Activated B cell treated with CpG ODN at 0.5 μM for 24 hours (primary cell): ENCODE data around the gene RNF208. TPM values are rescaled to one million over a fixed set of nuclear protein-coding genes. Genes with fewer than 3 reads are reported as not detected.
A peak's percentile ranks its signal among the peaks of the same experiment; 100 is the strongest.

ENCODE experiments used
- ATAC-seq: fragments of 200-7000 bp; cut with Tn5 transposase; one replicate; pipeline ENCODE4 v1.10.0; 2021; ENCODE audit warnings: low read depth, mild to moderate bottlenecking, moderate library complexity
- CTCF ChIA-PET: fragments of 350-600 bp; sonication (Branson Sonifier 250); formaldehyde crosslinking; loops from one replicate; lab custom pipeline; 2021; ENCODE audit warnings: antibody characterized with exemption; lab: Charles Lee
- POLR2A ChIA-PET: fragments of 350-600 bp; sonication (Branson Sonifier 250); formaldehyde crosslinking; loops from one replicate; lab custom pipeline; 2021; ENCODE audit warnings: antibody characterized with exemption; lab: Charles Lee
- DNase-seq: peaks from one replicate; pipeline ENCODE4 v3.0.0; 2022
- H3K27ac Mint-ChIP-seq: one replicate; pipeline ENCODE4 v1.8.0; 2020; ENCODE audit warnings: mixed read lengths
- H3K27me3 Mint-ChIP-seq: one replicate; pipeline ENCODE4 v1.8.0; 2021; ENCODE audit warnings: mixed read lengths
- H3K36me3 Mint-ChIP-seq: one replicate; pipeline ENCODE4 v1.8.0; 2021; ENCODE audit warnings: low read depth, mixed read lengths
- H3K4me1 Mint-ChIP-seq: one replicate; pipeline ENCODE4 v1.8.0; 2021; ENCODE audit warnings: mixed read lengths
- H3K4me3 Mint-ChIP-seq: one replicate; pipeline ENCODE4 v1.8.0; 2020; ENCODE audit warnings: mild to moderate bottlenecking, mixed read lengths
- H3K9me3 Mint-ChIP-seq: one replicate; pipeline ENCODE4 v1.8.0; 2020; ENCODE audit warnings: mixed read lengths
- intact Hi-C: fragments of 100-400 bp; cut with micrococcal nuclease; formaldehyde crosslinking; loops from one replicate; pipeline ENCODE4 v1.15.1; 2024
- total RNA-seq: library from RNA; stranded (reverse); gene quantifications from 2 replicates; pipeline ENCODE4 v1.2.3, GENCODE V29; 2022
- TF ChIP-seq, protein P1 (sequence below): fragments of 200-600 bp; IDR thresholded peaks from one replicate; pipeline ENCODE4 v1.8.0; 2022; ENCODE audit warnings: antibody characterized with exemption, mild to moderate bottlenecking

The RNF208 gene
- total RNA-seq, 1 donor from 2014 or later, result 1.1 TPM

GRCh38 chr9:137256856-137257255 lies 34.8 kb upstream of the RNF208 start:
- Mint-ChIP-seq H3K4me3 (peak overlapping the region; percentile 90), H3K36me3 (peaks cover 25% of the 10 kb centered on the region), H3K27ac (no peak overlapping the region), H3K9me3 (no peaks in the 10 kb centered on the region), H3K27me3 (no peaks in the 10 kb centered on the region), H3K4me1 (peaks cover 23% of the 10 kb centered on the region)
- DNase-seq (no peak), ATAC-seq (no peak)
- ChIA-PET POLR2A (interaction anchor here (0.5 to 8.5 kb wide), 5 partner anchors 8 to 34 kb away, joined by 3 to 160 read pairs (median 4); partner anchors contain the start of genes RNF208 and TUBB4B), CTCF (no interaction called here)
- TF ChIP-seq, protein P1, sequence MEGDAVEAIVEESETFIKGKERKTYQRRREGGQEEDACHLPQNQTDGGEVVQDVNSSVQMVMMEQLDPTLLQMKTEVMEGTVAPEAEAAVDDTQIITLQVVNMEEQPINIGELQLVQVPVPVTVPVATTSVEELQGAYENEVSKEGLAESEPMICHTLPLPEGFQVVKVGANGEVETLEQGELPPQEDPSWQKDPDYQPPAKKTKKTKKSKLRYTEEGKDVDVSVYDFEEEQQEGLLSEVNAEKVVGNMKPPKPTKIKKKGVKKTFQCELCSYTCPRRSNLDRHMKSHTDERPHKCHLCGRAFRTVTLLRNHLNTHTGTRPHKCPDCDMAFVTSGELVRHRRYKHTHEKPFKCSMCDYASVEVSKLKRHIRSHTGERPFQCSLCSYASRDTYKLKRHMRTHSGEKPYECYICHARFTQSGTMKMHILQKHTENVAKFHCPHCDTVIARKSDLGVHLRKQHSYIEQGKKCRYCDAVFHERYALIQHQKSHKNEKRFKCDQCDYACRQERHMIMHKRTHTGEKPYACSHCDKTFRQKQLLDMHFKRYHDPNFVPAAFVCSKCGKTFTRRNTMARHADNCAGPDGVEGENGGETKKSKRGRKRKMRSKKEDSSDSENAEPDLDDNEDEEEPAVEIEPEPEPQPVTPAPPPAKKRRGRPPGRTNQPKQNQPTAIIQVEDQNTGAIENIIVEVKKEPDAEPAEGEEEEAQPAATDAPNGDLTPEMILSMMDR, result no peak
- intact Hi-C loops, result no loop called here

- Mint-ChIP-seq H3K27me3 (no peaks in the 10 kb centered on the region), H3K4me1 (peaks cover 19% of the 10 kb centered on the region), H3K4me3 (peak overlapping the region; percentile 90), H3K36me3 (peaks cover 21% of the 10 kb centered on the region), H3K27ac (no peak overlapping the region), H3K9me3 (no peaks in the 10 kb centered on the region)
- ATAC-seq (no peak), DNase-seq (no peak)
- TF ChIP-seq, protein P1, result no peak
- ChIA-PET CTCF (no interaction called here), POLR2A (interaction anchor here (0.6 to 8.5 kb wide), 5 partner anchors 11 to 37 kb away, joined by 4 to 160 read pairs (median 8); partner anchors contain the start of genes RNF208, TOR4A and TUBB4B)
- intact Hi-C loops, result no loop called here
Observed at GRCh38 chr9:137256362-137256761, 34.3 kb upstream of the RNF208 start.

- CTCF ChIA-PET, result interaction anchor here (1.6 kb wide), 1 partner anchor 19 kb away, joined by 10 read pairs; no protein-coding TSS in a partner anchor
- H3K4me3 Mint-ChIP-seq, result peak overlapping the region; percentile 90
- H3K9me3 Mint-ChIP-seq, result no peaks in the 10 kb centered on the region
- H3K4me1 Mint-ChIP-seq, result peaks cover 19% of the 10 kb centered on the region
- H3K27ac Mint-ChIP-seq, result no peak overlapping the region
- DNase-seq, result no peak
- intact Hi-C loops, result loop anchor here (1.0 kb wide), 2 partner anchors 13 to 14 kb away; partner anchors contain the start of gene TUBB4B
- peaks cover 21% of the 10 kb centered on the region for H3K36me3 Mint-ChIP-seq
- TF ChIP-seq, protein P1, result no peak
- no peaks in the 10 kb centered on the region for H3K27me3 Mint-ChIP-seq
- no peak for ATAC-seq
- POLR2A ChIA-PET, result interaction anchor here (0.6 to 8.5 kb wide), 8 partner anchors 10 to 179 kb away, joined by 3 to 160 read pairs (median 8); partner anchors contain the start of genes TOR4A and TUBB4B
Observed at GRCh38 chr9:137255448-137256114, 33.5 kb upstream of the RNF208 start.

- intact Hi-C loops, result loop anchor here (1.0 kb wide), 2 partner anchors 13 to 14 kb away; partner anchors contain the start of gene TUBB4B
- TF ChIP-seq, protein P1, result no peak
- ATAC-seq, result peak; percentile 90
- Mint-ChIP-seq H3K36me3 (peaks cover 21% of the 10 kb centered on the region), H3K27ac (peak within 1 kb of the TSS; percentile 72), H3K4me3 (peak within 1 kb of the TSS; percentile 90), H3K9me3 (no peaks in the 10 kb centered on the region), H3K27me3 (no peaks in the 10 kb centered on the region), H3K4me1 (peaks cover 19% of the 10 kb centered on the region)
- DNase-seq, result peak; percentile 100
- POLR2A ChIA-PET, result interaction anchor here (0.6 to 8.5 kb wide), 12 partner anchors 9 to 526 kb away, joined by 3 to 160 read pairs (median 4); partner anchors contain the start of genes TOR4A, TPRN and TUBB4B
- CTCF ChIA-PET, result interaction anchor here (0.7 to 1.6 kb wide), 2 partner anchors 18 to 208 kb away, joined by 3 to 10 read pairs; no protein-coding TSS in a partner anchor
Observed at GRCh38 chr9:137254624-137255447, 32.8 kb upstream of the RNF208 start, which contains the start of gene NELFB. TSS of gene NELFB (plus strand) at chr9:137255327.
